Fibroblast of gingiva (primary cell): Measurements from ENCODE around the gene NEO1.
"Not testable (repeated sequence)": the region's sequence is repeated elsewhere in the genome, so short reads cannot be mapped to it uniquely, and the experiment has no call there.

Experiments used
- DNase-seq: peaks from one replicate; pipeline ENCODE4 v3.0.0-alpha.2; 2011; ENCODE audit warnings: low read depth

The NEO1 gene

DNA sequence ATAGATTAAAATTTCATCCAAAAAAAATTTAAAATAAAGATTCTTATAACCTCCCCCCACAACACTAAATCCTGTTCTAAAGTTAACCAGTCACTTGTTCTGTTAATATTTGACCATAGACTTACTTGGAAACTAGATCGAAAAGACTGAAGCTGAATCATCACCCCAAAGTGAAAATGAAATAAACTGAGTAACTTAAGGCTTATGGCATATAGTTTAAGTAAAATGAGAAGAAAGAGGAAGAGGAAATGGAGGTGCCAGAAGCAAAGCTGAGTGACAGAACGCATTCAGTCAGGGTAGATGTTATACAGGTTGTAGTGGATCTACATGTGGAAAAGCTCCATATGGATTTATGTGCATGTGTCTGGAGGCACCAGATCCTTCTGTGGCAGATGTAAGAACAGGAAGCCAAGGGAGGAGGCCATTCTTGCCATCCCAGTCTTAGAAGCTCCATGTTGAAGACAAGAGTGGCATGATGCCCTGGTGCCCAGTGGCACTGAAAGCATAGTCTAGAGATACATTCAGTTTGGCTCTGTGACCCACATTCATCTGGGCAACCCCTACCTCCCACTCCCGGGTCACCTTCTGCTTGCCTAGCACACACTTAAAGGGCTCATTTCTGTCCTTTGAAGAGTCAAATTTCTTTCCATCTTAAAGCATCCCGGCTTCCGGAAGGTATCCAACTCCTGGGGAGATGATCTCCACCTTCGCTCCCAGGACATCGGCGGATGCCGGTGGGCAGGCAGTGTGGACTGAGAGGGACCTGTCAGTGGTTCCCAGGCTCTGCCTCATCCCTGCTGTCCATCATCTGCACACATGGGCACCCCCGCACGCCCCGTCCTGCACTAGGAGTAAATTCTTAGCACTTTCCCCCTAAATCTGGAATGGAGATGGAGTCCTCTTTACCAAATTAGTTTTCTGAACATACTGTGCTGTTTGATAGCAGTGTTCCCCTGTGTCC lies 90.8 kb downstream of the NEO1 start:
- DNase-seq = no peak

DNA sequence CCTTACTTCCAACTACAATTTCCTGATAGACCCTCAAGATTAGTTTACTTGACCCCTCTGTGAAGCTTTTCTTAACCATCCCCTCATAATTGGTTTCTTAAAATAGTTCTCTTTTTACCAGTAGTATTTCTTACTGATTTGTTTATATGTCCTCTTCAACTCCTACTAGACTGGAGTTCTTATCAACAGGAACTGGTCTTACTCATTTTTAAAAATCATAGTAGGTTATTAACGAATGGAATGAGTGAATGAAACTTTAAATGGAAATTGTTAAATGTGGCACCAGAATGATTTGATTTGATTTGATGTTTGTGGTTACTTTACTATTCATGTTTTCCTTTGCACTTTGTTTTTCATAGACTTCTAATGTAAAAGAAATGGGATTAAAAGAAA lies 91.5 kb downstream of the NEO1 start:
- no peak for DNase-seq

DNA sequence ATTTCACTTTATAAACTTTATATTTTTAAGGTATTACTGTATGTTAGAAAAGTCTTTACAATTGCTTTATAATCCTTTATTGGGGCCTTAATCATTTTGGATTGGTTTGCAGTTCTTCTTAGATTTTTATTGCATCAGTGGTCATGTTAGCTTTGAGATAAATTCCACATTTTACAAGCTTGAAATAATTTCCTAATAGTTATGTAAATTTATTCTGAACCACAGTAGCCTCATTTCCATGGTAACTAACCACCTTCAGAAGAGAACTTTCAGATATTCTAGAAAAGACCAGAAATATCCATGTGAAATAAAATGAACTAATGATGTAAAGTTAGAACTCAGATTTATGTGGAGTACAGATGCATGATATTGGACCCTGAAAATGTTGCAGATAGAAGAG lies 94.2 kb downstream of the NEO1 start:
- no peak for DNase-seq

DNA sequence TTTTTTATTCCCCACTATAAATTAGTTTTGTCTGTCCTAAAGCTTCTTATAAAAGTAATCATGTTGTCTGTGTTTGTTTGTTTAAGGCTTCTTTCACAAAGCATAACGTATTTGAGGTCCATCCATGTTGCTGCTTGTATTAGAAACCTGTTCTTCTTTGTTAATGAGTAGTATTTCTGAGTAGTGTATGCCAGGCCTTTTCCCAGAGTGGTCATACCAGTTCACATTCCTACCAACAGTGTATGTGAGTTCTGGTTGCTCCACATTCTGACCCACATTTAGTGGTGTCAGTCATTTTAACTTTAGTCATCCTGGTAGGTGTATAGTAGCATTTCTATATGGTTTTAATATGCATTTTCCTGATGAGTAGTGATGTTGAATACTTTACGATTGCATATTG lies 98.6 kb downstream of the NEO1 start:
- DNase-seq = no peak

DNA sequence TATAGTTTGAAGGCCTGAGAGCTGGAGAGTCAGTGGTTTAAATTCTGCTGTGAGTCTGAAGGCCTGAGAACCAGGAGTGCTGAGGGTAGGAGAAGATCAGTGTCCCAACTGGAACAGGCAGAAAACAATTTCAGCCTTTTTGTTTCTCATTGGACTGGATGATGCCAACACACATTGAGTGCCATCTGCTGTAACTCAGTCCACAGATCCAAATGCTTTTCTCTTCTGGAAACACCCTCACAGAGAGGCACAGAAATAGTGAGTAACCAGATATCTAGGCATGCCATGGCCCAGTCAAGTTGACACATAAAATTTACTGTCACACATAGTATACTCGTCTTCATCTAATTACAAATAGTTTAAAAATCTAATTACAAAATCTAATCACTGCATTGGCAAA lies 100.8 kb downstream of the NEO1 start:
- DNase-seq = no peak

DNA sequence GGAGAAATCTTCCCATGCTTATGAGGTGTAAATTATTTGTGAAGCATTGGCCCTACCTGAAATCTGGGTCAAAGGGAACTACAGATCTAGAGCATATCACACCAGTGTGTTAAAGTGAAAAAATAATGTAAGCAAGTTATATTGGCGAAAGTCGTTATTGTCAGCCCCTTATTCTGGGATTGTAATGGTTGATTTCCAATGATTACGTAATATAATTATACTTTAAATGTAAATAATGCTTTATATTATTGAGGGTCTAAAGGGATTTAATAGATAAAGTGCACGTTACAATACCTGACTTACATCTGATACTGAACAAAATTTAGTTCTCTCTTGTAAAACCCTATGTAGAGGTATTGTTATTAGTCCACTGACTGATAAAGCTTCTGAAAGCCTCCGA lies 101.2 kb downstream of the NEO1 start:
- DNase-seq = no peak

DNA sequence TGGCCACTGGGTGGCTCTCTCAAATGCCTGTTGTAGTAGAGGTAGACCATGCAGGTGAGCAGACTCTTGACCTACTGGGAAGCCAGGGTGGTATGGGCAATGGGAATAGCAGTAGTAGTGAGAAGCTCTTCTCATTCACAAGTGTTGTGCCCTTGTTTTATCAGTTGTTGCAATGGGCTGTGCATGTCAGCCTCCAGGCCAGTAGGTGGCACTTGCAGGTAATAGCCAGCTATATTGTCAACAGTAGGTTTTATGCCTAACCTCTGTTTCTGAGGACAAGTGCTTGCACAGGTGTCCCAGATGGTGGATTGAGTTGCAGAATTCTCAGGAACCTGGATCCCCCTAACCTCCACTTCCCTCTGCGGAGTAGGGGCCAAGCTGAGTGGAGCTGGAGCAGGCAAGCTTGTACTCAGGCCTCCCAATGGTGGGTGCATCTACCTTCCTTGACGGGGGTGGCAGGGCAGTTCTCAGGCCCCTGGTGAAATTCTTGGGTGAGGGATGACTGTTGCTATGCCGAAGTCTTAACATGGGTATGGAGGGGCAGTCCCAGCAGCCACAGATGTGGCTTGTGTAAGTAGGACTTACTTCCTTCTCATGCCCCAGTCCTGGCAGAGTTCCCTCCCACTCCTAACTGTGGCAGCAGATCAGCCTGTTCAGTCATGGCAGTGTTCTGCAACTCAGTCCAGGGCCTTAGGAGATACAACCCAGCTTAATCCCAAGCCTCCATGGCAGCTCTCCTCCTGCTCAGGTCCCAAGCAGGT lies 104.3 kb downstream of the NEO1 start:
- no peak for DNase-seq

DNA sequence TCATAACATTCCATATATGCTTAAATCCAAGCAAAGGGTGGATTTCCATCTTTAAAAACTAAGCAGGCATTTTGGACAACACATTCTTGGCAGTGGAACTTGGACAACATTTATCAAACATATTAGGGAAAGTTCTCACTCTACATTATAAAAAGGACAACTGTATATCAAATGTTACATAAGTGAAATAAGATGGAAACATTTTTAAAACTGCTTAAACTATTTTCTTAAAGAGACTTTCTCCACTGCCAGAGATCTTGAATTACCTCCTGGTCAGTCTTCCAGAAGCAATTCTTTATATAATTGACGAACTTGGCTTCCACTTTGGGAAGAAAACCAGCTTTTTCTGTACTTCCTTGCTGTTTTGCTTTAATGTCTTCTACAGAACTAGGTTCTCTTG lies 109.3 kb downstream of the NEO1 start:
- no peak for DNase-seq

DNA sequence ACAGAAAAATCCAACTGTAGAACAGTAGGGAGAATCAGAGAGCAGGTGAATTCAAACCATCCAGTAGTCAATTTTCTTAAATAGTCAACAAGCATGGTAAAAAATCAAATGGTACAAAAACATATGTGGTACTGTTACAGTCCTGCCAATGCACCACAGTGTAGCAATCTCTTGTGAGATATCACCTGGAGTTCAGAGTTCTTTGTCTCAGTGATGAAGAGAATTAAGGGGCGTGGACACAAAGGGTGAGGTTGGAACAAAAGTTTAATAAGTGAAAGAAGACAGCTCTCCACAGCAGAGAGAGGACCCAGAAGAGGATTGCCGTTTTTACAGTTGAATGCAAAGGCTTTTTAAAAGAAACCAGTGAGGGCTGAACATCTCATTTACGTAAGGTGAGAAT lies 113.2 kb downstream of the NEO1 start:
- DNase-seq = no peak

DNA sequence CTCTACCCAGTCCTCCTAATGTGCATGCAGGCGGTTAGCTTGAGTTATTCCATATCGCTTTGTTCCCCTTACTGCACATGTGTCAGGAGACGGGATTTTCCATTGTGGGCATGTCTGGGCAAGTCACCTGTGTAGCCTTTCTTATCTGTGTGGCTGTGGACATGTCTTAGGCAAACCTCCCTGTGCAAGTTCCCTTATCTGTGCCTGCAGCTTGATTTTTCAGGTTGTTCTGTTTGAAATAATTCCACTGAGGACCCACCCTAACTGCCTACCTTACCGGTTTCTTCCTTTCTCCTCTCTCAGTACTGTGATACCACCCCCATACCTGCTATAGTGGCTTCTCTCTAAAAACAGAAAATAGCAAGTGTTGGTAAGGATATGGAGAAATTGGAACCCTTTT lies 113.6 kb downstream of the NEO1 start:
- DNase-seq = no peak

DNA sequence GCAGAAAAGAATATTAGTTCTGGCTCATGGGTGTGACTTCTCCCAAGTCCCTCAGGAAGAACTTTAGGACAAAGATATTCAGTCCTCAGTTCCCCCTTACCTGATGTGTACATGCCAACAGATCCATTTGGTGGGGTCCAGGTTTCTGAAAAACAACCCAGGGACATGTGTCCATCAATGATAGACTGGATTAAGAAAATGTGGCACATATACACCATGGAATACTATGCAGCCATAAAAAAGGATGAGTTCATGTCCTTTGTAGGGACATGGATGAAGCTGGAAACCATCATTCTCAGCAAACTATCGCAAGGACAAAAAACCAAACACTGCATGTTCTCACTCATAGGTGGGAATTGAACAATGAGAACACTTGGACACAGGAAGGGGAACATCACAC lies 114.4 kb downstream of the NEO1 start:
- not testable (repeated sequence) for DNase-seq

DNA sequence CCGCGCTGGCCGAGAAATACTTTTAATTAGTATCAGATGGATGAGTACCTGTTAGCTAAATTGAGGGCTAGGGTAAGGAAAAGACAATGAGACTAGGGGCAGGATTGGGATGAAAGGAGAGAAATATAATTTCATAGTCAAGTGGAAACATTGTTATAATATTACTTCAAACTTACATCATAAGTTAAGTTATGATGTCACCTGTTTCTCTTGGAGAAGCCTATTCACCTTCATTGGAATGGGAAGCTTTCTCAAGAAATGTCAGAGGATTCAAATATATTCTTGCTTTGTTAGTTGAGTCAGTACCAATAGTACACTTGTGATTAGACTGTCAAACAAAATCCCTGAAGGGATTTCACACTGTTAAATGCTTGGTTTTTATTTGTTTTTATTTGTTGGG lies 116.2 kb downstream of the NEO1 start:
- no peak for DNase-seq

DNA sequence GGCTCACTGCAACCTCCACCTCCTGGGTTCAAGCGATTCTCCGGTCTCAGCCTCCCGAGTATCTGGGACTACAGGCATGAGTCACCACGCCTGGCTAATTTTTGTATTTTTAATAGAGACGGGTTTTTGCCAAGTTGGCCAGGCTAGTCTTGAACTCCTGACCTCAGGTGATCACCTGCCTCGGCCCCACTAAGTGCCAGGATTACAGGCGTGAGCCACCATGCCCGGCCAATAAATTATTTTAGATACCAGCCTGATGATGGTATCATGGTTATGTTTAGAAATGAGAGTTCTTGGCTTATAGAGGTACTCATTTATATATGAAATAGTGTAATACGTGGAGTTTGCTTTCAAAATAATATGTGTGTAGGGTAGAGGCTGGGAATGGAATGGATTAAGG lies 119.4 kb downstream of the NEO1 start:
- DNase-seq = no peak

DNA sequence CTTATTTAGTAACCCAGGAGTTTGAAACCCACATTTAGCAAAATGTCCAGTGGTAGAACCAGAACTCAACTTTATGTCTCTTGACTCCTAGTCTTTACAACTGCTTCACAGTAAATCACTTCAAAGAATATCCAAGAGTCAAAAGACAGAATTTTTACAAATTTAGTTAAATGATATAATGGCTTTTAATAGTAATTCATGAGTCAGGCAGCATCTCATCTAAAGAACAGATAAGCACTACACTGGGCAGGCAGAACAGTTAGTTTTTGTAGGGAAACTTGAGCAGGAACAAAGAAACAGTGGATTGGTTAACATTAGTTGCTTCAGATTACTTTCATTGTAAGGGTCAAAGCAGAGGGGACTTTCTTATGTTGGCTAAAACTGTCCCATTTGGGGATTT lies 120.2 kb downstream of the NEO1 start:
- no peak for DNase-seq

DNA sequence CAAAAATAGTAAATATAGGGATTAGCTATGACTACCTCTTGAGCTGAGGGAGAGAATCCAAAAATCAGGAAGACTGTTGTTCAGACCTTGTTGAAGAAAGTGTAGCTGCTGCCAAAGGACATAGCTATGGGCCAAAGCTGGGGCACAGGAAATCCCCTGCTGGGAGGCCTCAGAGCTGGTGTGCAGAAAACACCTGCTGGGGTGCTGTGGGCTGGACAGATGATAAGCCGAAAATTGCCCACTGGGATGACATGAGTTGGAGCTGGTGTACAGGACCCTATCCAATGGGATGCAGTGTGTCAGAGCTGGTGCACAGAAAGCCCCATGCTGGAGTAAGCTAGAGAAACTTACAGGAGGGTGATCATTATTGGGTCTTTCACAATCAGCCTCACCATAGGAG lies 121.9 kb downstream of the NEO1 start:
- DNase-seq = no peak

DNA sequence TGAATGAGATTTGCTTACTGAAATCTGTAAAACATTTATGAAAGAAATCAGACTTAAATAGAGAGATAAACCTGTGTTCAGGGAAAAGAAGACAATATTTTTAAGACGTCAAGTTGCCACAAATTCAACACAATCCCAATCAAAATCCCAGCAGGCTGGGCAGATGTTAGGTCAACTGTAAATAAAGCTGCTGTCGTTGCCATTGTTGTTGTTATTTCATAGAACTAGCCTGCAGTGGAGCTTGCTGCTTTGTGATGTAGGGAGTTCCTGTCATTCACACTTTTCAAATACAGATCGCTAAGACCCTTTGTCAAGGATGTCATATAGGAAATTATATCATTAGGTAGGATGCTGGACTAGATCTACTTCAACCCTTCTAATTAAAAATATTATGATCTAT lies 123.1 kb downstream of the NEO1 start:
- no peak for DNase-seq

DNA sequence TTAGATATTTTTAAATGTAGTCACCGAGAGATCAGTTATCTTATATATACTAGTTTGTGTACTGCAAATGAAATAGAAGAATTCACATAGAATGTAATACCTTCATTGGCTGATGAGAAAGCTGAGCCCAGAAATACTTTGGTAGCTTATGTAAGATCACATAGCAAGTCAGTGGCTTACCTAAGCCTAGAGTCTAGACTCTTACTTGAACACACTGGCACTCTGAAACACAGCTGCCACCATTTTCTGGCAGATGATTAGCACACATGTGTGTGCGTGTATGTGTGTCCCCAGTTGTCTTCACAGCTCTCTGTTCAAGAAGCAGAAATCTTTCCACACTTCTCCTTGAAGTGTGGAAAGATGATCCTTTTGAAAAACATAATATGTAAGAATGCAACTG lies 124.3 kb downstream of the NEO1 start:
- no peak for DNase-seq

DNA sequence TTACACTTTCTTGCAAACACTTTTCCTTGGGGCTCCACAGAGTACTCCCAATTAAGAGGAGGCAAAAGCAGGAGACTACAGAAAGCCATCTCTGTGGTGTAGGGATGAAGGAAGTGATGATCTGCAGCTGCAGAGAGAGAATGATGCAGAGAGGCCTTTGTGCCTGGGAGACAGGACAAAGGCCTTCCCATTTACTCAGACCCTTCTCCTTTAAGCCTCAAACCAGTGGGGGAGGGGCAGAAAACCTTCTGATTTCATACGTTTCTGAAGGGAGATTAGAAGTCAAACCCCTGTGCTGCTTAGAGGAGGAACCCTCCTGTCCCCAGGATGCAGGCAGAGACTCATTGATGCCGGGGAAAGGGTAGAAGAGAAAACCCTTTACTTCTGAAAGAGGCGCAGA lies 130.8 kb downstream of the NEO1 start:
- DNase-seq = no peak

DNA sequence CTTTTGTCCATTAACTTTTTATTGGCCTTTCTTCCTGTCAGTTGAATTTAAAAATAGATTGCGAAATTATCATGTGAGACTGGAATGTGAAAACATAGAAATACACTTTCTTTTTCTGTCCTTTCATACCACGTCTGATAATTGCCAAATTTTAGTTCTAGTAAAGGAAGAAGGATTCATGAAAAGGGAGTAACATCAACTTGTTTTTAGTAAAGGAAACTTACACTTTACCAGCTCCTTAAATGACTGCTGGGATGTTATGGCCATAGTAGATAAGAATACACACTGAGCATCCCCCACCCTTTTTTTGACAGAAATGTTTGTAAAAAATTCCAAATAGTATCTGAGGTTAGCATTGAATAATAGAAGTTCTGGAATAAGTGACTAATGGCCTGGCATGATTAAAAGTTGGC lies 137.9 kb downstream of the NEO1 start:
- DNase-seq = peak; percentile 26

DNA sequence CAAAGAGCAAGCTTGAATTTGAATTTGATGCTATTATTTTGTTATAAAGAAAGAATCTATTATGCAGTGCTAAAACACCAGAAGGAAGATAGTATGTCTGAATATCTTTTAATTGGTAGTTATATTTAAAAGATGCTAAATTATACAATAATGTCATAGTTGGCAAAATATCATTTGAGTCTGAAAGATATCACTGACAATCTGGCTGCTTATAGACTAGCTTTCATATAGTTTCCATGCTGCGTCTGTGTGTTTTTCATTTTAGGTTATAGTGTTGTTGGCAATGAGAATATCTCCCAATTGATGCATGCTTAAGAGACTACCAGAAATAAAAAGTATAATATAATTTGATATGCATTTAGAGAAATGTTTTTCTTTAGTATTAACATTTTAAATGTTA lies 142.9 kb downstream of the NEO1 start:
- no peak for DNase-seq

DNA sequence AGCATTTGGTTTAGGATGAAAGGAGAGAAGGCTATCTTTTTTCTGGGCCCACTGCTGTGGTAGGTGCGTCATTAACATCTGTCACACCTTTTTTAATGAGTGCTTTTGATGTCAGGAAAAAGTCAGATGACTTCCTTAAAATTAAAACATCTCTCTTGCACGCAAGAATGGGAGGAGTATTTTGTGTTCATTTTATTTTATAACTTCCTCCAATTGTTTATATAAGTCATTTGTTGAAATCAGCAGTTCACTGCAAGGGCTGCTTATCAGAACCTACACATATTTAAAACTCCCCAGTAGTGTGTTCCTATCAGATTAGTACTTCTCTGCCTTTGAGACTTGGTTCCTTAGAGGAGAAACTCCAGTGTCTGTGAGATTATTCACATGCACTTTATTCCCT lies 143.8 kb downstream of the NEO1 start:
- no peak for DNase-seq

DNA sequence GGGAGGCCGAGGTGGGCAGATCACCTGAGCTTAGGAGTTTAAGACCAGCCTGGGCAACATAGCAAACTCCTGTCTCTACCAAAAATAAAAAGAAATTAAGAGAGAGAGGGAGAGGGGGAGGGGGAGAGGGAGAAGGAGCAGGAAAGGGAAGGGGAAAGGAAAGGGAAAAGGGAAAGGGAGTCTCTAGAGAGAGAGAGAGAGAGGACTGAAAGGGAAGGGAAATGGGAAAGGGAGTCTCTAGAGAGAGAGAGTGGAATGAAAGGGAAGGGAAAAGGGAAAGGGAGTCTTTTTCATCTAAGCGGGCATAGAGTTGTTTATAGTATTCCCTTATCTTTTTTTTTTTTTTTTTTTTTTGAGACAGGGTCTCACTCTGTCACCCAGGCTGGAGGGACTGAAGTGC lies 148.1 kb downstream of the NEO1 start:
- DNase-seq = no peak

DNA sequence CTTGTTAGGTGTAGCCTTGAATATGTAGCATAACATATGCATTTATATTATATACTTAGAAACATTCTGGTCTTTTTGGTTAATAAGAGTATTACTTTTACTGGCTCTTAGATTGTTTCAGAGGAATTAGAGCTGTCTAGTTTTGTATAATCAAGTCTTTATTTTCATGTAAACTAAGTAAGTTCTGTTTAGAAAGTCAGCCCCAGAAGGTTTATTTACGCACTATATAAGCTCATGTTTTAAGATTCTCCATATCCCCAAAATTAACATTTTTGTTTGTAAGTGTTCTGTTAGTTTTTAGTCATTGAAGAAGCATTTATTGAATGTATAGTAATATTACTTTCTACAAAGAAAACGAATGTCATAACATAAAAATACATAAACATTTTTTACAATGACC lies 158.4 kb downstream of the NEO1 start:
- no peak for DNase-seq

DNA sequence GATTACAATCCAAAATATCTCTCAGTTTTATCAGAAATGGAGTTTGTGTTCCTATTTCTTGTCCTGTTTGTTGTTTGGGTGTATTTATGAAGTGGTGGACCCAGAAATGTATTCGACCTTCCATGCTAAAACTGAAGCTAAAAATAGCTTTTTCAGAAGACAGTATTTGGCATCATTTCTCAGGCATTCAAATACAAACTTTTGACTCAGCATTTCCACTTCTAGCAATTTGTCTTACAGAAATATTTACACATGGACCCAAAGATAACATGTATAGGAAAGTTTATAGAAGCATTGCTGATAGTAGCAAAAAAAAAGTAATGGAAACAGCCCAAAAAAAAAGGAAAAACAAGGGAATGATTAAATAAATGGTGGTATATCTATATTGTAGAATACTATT lies 160.2 kb downstream of the NEO1 start:
- no peak for DNase-seq
